Osteoblast (primary cell): ENCODE results near the gene VPS26B. TPM values are rescaled to one million over a fixed set of nuclear protein-coding genes. Genes with fewer than 3 reads are reported as not detected.

Experiments used
- DNase-seq: peaks from one replicate; pipeline ENCODE4 v3.0.0; 2011; ENCODE audit warnings: low spot score, mixed read lengths; ENCODE audit not compliant: insufficient read length; ENCODE audit errors: missing footprints
- H2AFZ ChIP-seq: 2 replicates; pipeline ENCODE4 v1.6.0; 2011; ENCODE audit warnings: mild to moderate bottlenecking, low read length
- H3K27ac ChIP-seq: 2 replicates; pipeline ENCODE4 v1.5.1; 2011; ENCODE audit warnings: mild to moderate bottlenecking, low read depth, low read length, moderate library complexity
- H3K27me3 ChIP-seq: 2 replicates; pipeline ENCODE4 v1.6.0; 2012; ENCODE audit warnings: mild to moderate bottlenecking, control low read depth, inconsistent platforms, low read length, moderate library complexity; ENCODE audit not compliant: insufficient read depth
- H3K36me3 ChIP-seq: 2 replicates; pipeline ENCODE4 v1.5.1; 2011; ENCODE audit warnings: mild to moderate bottlenecking, low read length, control low read depth, moderate library complexity; ENCODE audit not compliant: insufficient read depth
- H3K4me1 ChIP-seq: 2 replicates; pipeline ENCODE4 v1.5.1; 2011; ENCODE audit warnings: mild to moderate bottlenecking, low read length, control low read depth, moderate library complexity; ENCODE audit not compliant: insufficient read depth
- H3K4me2 ChIP-seq: 2 replicates; pipeline ENCODE4 v1.6.0; 2011; ENCODE audit warnings: mild to moderate bottlenecking, low read length; ENCODE audit not compliant: insufficient read depth
- H3K4me3 ChIP-seq: fragments of 200-600 bp; sonication (generic); 3 replicates; pipeline ENCODE4 v1.5.1; 2012; ENCODE audit warnings: mild to moderate bottlenecking, low read length, inconsistent platforms; ENCODE audit not compliant: insufficient read depth
- H3K79me2 ChIP-seq: 2 replicates; pipeline ENCODE4 v1.6.0; 2012; ENCODE audit warnings: mild to moderate bottlenecking, low read length, control low read depth, inconsistent platforms; ENCODE audit not compliant: insufficient read depth
- H3K9me3 ChIP-seq: 2 replicates; pipeline ENCODE4 v1.5.1; 2011; ENCODE audit warnings: low read depth, low read length, control low read depth
- H4K20me1 ChIP-seq: 2 replicates; pipeline ENCODE4 v1.6.0; 2012; ENCODE audit warnings: mild to moderate bottlenecking, low read length, control low read depth; ENCODE audit not compliant: insufficient read depth
- CTCF ChIP-seq: IDR thresholded peaks from 2 replicates; pipeline ENCODE4 v1.5.1; 2011; ENCODE audit warnings: mild to moderate bottlenecking, low read depth, low read length, moderate library complexity; ENCODE audit errors: extremely low read depth
- total RNA-seq: library from RNA; depleted of rRNA; stranded (reverse); fragments of >200 nt; gene quantifications from 2 replicates; pipeline ENCODE4 v1.2.3, GENCODE V29; 2012

VPS26B gene
- total RNA-seq, 1 donor: 54.3 TPM

GRCh38 chr11:134258577-134258976 lies 34.1 kb downstream of the VPS26B start:
- no peak for TF ChIP-seq CTCF
- peak; percentile 30 for DNase-seq

GRCh38 chr11:134260503-134260902 lies 36.0 kb downstream of the VPS26B start:
- Histone ChIP-seq H3K4me2 (no peak overlapping the region), H4K20me1 (no peaks in the 10 kb centered on the region)
- no peak for TF ChIP-seq CTCF

More at GRCh38 chr11:134258577-134258976, 34.1 kb downstream of the VPS26B start:
- peaks cover 24% of the 10 kb centered on the region for H3K79me2 ChIP-seq
- no peak overlapping the region for H3K4me3 ChIP-seq
- peaks cover 41% of the 10 kb centered on the region for H3K36me3 ChIP-seq
- H3K27me3 ChIP-seq: no peaks in the 10 kb centered on the region
- H3K4me1 ChIP-seq: peaks cover 7% of the 10 kb centered on the region
- H3K4me2 ChIP-seq: no peak overlapping the region
- no peaks in the 10 kb centered on the region for H4K20me1 ChIP-seq
- no peaks in the 10 kb centered on the region for H3K9me3 ChIP-seq
- H3K27ac ChIP-seq: no peak overlapping the region
- no peak overlapping the region for H2AFZ ChIP-seq

GRCh38 chr11:134260983-134261382 lies 36.5 kb downstream of the VPS26B start:
- Histone ChIP-seq H3K9me3 (no peaks in the 10 kb centered on the region), H3K27ac (no peak overlapping the region), H3K4me1 (no peaks in the 10 kb centered on the region), H4K20me1 (no peaks in the 10 kb centered on the region), H2AFZ (no peak overlapping the region), H3K27me3 (no peaks in the 10 kb centered on the region), H3K36me3 (peaks cover 41% of the 10 kb centered on the region), H3K79me2 (peaks cover 4% of the 10 kb centered on the region), H3K4me3 (no peak overlapping the region), H3K4me2 (no peak overlapping the region)
- no peak for DNase-seq
- TF ChIP-seq CTCF: no peak

More at GRCh38 chr11:134260503-134260902, 36.0 kb downstream of the VPS26B start:
- peak; percentile 57 for DNase-seq
- no peaks in the 10 kb centered on the region for H3K9me3 ChIP-seq
- H3K27me3 ChIP-seq: no peaks in the 10 kb centered on the region
- peaks cover 41% of the 10 kb centered on the region for H3K36me3 ChIP-seq
- no peaks in the 10 kb centered on the region for H3K4me1 ChIP-seq
- H2AFZ ChIP-seq: no peak overlapping the region
- no peak overlapping the region for H3K27ac ChIP-seq
- H3K4me3 ChIP-seq: no peak overlapping the region
- H3K79me2 ChIP-seq: peaks cover 6% of the 10 kb centered on the region

GRCh38 chr11:134261626-134262488 lies 37.4 kb downstream of the VPS26B start:
- Histone ChIP-seq H3K27me3 (no peaks in the 10 kb centered on the region), H4K20me1 (no peaks in the 10 kb centered on the region), H3K36me3 (peaks cover 38% of the 10 kb centered on the region), H3K27ac (no peak overlapping the region), H3K9me3 (no peaks in the 10 kb centered on the region), H3K4me2 (no peak overlapping the region), H3K4me1 (peaks cover 7% of the 10 kb centered on the region), H3K4me3 (no peak overlapping the region), H3K79me2 (no peaks in the 10 kb centered on the region), H2AFZ (no peak overlapping the region)
- peak; percentile 89 for DNase-seq
- peak; percentile 62 for TF ChIP-seq CTCF
